HG03196 (cell line): Measurements from ENCODE around the gene BACH2.
"Not testable (repeated sequence)": the region's sequence is repeated elsewhere in the genome, so short reads cannot be mapped to it uniquely, and the experiment has no call there.

Source experiments
- ATAC-seq: cut with Tn5 transposase; IDR thresholded peaks from one replicate; pipeline ENCODE4 v1.9.1; 2021; ENCODE audit not compliant: unreplicated experiment

BACH2 gene

DNA sequence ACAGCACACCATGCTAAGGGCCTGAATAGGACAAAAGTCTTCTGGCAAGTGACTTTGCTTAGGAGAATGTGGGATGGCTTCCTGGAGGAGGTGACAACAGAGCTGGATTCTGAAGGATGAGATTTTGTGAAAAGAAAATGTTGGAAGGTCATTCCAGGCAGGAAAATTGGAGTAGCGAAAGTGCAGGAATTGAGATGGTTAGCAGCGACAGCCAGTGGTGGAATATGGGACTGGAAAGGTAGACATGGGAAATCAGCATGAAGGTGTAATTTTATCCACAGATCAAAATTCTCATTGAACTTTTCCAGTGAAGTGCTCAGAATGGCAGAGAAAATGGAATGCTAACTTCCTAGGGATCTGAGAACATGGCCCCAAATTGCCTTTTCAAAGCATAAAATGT lies 5.7 kb upstream of the BACH2 start:
- no peak for ATAC-seq

DNA sequence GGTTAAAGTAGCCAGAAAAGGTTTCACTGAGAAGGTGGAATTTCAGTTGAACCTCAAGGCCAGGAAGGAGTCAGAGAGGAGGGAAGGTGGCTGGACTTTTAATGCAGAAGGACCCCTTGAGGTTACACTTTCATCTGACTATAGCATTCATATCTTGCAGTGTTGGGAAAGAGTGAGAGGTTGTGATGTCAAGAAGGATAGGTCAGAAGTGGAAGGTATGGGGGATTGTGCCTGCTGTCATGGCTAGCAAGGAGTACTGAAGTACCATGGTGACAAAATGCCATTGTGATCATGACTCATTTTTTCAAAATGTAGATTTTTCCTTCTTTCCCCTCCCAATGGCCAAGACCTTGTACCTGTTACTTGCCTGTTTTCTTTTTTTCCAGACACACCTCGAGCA lies 5.2 kb upstream of the BACH2 start:
- no peak for ATAC-seq

DNA sequence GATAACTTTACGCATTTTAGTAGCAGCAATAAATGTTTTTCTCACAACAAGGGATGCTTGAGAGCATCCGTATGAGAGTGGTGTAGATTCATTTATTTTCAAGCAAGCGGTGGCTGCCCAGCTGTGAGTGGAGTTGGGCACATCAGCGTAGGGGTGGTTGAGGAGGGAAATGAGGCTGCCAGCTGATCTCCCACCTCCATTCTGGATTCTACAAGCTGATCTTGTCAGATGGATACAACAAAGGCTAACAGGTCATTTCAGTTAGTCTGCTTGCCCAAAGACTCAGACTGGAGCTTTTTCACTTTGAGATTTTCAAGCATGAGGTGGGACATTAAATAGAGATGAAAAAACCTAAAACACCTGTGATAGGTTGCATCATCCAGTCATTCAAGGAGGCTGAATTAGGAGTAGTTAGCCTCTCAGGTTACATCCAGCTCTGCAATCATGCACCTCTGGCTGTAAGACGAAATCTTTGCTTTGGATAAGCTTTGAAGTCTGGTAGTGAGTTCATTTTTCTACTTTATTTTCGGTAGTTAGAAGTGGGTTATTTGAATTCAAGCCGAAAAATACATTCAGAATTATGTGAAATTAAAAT lies 1.9 kb upstream of the BACH2 start:
- no peak for ATAC-seq

DNA sequence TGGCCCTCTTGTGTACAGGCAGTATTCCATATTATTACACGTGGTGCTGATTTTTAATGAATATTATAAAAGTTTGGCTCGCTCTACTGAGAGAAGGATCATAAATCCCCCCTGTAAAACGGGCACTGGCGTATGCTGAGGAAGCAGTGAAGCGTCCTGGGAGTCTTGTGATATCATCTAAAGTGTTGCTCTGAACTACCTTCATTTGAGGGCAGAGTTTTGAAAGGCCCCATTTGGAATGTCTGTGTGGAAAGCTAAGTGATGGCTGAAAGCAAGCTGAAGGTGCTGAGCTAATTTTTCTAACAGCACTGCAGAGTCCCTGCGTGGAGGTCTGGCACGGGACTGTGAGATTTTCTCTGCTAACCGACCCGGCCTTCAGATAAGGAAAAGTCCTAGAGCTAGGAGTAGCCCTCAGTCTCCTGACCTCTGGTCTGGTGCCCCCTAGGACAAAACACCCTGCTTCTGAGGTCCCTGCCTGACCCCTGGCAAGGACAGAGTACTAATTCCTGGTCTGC lies 1.3 kb upstream of the BACH2 start:
- ATAC-seq: no peak

DNA sequence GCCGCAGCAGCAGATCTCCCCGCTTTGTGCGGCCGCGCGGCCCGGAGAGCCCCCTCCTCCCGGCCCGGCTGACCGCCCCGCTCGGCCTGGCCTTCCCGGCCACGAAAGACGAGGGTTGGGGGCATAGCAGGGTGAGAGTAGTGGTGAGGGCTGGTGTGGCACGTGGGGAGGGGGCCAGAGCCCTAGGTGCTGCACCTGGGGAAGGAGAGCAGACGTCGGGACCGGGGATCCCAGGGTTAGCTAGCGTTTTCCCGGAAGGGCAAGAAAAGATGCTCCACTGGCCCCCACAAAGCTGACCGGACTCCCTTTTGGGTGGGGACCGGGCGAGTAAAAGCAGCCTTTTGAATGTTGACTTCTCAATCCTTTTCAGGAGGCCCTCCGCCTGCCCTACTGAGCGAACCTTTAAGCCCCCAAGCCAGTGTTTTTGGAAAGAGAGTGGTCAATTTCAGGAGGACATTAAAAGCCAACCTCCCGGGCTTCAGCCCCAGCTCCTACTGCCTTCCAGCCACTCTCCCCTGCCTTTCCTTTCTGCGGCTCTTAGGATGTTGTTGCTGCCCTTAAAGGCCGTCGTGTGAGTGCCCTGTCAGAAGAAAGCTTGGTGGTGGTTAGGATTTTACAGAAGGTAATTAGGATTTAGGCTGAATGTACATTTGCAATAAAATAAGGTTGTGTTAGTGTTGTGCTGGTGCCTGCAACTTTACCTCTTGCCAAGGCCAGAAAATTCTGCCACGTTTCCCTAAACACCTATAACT lies 648 bp upstream of the BACH2 start:
- no peak for ATAC-seq

DNA sequence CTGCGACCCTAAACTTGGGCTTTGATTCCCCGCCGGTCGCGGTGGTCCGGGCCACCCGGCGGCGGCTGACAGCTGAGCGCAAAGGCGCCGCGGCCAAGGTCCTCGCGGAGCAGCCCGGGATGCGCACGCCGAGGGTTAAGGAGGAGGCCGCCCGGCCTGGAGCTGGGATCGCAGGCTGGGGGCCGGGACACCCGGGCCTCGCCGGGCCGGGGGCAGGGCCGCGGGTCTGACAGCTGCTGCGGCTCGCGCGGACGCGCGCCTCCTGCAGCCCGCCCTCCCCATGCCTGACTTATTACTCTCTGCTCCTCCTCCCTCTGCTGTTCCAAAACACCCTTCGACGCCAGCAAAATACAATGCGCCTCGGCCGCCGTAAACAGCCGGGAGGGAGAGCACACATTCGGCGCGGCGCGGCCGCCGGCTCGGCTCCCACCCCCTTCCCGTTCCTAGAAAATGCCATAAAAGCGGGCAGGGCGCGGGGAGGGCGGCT lies 746 bp downstream of the BACH2 start:
- peak; percentile 43 for ATAC-seq

DNA sequence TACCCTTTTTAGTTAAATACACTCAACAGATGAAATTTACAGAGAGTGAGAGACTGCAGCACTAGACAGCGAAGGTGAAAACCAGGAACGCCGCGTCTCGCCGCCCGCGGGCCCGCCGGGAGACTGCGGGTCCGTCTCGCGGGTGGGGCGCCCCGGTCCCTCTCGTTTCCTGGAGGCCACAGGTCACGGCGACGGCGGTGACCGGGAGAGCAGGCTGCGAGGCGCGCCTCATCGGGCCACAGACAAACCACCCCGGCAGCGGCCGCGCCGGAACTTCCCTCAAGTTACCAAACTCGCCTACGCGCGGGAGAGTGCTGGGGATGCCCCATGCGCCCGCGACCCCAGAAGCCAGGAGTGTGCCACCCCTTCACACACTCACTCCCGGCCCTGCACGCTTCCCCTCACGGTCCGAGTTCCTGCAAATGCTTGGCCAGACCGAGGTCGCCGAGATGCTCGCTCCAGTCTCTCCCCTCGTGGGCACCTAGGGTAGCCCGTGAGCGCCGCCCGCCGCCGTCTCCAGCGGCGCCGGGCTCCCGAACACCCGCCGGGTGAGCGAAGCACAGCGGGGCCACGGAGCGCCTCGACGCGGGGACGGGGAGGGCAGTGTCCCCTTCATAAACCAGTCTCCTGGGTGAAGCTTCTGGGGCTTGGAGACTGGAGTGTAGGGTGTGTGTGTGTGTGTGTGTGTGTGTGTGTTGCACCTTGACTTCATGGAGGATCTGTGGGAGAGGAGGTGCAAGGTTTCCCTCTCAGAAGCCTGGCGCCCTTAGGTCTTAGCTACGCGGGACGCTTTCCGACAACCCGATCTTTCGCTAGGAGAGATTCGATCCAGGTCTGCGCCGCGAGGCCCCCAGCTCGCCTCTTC lies 1.4 kb downstream of the BACH2 start:
- ATAC-seq: no peak

DNA sequence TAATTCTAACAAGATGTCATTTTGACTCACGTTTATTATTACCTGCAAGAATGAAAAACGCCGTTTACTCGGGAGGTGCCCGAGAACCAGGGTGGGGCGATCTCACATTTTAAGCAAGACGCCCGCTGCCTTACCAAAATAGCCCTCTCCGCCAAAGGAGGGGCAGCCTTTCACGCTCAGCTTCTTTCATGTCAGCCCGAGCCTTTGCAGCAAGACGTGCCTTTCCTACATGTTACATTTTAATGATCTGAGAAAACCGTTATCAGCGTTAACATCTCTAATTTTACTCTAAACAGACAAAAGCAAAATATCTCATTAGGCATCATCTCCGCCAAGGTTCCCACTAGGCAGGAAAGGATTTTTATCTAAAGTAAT lies 2.0 kb downstream of the BACH2 start:
- ATAC-seq: no peak

DNA sequence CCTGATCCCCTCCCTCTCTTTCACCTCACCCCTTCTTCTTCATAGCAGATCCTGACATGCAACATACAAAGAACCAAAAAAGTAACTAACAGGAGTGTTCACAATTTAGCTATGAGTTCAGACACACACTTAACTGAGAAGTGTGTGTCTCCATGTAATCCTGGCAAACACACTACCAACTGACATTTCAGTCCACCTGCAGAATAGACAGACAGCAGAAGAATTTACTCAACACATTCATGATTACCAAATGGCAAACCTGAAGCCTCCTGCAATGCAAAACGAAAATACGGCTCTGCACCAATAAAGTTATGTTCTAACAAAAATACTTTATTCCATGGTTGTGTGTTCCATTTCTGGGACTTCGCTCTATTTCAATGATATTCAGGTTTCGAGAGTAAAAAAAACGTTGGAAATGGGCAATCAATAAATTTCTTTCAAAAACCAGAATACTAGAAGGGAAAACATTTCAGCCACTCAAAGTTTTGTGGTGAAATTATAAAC lies 2.6 kb downstream of the BACH2 start:
- no peak for ATAC-seq

DNA sequence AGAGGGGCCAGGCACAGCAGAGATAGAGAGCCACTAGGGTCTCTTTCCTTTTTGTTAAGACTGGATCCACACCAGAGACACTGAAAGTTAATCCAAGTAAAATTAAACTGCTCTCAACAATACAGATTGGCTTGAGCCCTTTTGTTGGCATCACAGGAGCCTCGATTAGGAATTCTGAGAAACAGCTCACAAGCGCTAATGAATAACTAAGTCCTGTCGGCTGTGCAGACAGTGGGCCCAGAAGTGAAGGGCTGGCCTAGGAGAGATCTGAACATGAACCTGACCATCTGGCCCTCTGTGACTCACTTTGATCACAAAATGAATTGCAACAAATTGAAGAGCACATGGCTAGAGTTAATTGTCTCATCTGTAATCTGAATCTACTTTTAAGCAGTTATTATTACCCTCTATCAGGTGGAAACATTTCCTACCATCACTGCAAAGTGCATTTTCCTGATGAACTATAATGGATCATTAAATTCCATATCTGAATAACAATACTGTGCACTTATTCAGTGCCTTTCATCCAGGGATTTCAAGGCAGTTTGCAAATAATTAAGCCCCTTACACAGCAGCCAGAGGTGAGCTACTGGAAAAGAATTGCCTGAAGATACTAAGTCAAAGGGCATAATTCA lies 3.2 kb downstream of the BACH2 start:
- ATAC-seq: no peak

DNA sequence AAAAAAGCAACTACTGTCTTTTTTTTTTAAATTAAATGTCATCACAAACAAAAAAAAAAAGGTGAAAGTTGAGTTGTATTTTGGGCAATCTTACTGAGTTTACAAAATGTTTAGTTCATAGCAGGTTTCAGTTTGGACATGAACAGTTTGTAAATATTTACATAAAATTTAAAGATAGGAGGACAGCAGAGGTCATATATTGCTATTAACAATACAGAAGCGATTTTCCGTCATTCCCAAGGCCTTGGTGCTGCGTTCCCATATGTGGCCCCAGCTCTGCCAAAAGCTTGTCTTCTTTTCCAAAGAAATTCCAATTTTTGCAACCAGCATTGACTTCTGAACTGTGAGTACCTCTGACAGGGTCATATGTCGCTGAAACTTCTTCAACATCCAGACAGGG lies 5.1 kb downstream of the BACH2 start:
- no peak for ATAC-seq

DNA sequence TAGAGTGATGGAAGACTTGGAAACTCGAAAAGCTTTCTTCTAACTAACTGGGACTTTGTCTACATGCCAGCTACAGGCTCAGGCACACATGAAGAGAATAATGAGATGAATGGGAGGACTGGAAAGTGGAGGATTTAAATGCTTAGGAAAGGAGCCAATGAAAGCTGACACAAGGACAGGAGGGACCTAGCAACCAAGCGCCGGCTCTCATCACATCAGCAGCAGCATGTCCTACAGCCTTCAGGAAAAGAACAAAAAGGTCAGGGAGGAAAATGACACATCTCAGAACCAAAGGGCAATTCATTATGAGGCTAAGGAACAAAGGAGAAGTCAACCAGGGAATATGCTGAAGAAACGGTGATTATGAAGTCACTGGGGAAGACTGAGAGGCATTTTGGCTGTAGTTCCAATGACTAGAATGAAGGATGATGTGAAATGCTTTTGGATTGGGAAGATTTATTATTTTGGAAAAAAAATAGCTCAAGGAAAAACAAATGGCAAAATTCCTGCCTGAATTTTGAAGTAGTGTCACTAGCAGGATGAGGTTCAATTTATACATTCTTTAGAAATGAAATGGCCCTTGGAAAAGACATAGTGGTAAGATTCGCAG lies 5.7 kb downstream of the BACH2 start:
- ATAC-seq: no peak

DNA sequence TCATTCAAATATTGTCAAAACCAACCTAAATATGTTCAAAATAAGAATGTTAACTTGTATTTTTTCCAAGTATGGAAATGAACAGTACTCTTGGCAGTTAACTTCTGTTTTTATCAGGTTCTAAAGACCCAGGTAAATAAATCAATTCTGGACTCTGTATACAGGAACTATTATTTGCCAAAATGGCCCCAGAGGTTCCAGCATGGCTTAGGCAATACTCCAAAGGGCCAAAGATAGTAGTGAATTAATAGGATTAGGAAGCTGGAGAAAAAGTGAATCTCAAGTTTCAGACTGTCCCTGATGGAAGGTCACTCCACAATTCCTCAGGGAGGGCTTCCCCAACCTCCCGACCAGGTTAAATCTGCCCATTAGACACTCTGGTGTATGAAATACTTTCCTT lies 6.7 kb downstream of the BACH2 start:
- no peak for ATAC-seq

DNA sequence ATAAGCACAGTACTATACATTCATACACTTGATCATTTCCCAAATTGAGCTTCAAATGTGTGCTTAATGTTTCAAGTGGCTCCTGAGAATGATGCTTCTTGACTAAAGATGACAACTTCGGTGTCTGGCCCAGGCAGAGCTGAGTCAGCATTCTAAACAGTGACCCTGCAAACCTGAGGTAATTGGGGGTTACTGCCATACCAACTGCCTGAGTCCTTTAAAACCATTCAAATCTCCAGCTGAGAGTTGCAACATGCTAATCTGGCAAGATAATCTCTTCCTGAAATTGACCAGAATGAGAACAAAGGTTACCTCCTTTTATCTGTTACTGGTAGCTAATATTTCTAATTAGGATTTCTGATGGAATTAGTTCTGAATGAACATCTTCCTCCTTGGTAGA lies 8.2 kb downstream of the BACH2 start:
- ATAC-seq: no peak

DNA sequence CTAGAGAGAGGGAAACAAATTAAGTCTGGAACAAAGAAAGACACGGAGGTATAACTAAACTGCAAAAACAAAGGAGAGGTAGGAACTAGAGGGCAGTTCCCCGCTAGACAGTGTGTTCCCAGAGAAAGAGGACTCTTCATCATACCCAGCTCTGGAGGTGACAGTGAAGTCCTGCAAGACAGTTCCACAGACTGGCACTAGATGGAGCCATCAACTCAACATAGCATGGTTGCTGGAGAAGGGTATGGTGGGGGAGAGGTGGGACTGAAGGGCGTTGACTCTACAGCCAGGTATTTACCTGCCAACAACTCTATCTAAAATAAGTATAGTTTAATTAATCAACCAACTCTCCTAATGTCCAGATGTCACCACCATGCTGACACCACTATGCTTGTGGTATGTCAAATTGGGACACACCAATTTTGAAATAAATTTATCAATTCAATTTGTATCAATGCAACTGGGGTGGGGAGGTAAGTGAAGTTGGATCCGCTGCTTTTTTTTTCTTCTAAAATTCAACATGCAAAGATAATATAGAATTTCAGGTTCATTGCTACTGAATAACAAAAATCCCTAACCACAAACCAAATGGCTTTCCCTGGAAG lies 9.7 kb downstream of the BACH2 start:
- ATAC-seq: no peak

DNA sequence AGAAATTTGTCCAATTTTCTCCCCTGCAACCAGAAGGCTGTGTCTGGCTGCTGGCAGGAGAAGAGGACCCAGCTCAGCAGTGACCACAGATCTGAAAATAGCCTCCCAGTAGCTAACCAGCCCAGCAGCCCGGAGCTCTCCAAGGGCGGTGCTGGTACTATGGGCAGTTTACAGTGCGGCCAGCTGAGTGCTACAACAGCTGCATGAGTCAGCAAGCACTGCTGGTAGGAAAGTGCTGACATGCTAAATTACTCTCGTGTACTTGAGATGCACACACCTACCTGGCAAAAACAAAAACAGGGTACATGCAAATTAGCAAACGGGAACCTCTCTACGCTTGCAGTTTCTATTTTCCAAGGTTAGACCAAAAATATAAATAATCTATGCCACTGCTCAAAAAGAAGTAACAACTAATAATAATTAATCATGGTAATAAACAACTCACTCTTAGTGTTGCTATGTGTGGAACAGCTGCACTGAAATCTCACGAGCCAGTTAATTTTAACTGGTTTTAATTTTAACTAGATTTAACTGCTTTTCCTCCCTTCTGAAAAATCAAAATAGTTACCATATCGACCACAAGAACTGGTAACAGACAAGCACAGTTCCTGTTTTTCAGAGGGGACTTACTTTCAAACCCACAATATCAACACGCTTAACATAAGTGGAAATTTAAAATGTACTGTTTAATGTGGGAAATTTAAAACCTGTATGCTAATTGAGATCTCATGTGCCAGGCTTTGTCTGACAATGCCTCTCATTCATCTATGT lies 10.8 kb downstream of the BACH2 start:
- peak; percentile 68 for ATAC-seq

DNA sequence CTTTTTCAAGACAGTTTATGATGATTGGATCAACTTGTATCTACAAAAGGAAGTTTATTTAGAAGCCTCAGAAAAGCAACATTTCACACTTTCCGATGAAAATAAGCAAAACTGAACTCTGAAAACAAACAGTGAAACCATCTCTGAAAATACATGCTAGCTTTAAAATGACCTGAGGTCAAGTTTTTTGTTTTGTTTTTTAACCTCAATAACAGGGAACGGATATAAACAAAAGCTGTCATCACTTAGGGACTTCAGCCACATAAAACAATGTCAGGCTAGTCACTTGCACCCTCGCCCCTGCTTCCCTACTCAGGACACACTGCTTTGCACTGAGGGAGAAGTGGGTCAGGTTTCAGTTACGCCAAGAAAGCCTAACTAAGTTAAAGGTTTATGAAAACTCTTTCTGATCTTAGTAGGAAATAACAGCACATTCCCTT lies 11.6 kb downstream of the BACH2 start:
- ATAC-seq: peak; percentile 37

DNA sequence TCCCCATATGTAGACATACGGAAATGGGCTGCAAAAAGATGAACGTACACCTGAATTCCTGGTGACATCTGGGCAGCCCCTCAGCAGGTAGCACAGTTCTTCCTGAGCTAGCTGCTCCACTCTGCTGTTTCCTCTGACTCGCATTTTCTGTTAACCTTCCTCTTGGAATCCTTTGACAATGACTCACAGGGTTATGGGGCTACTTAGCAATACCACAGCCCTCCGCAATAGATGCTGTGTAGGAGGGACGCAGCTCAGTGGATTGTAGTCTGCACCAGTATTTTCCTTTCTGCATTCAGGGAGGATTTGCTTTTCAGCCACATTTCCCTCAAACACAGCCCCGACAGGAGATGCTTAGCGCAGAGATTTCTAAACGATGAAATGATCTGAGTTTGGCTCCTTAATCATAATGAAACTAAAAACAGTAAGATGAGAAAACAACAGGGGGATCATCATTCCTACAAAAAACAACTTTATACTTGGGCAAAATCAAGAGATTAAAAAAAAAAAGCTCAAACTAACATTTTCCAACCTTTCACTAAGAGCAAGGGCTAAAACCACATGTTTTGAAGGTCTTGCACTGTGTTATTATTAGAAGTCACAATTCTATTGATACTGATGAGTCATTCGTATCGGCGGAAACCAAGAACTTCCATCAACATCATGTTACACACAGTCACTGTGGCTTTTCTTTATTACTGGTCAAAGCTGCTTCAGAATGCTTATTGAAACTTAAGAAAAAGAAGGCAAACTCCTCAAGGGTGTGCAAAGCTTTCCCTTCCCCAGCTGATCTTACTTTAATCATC lies 12.2 kb downstream of the BACH2 start:
- ATAC-seq: peak; percentile 80

DNA sequence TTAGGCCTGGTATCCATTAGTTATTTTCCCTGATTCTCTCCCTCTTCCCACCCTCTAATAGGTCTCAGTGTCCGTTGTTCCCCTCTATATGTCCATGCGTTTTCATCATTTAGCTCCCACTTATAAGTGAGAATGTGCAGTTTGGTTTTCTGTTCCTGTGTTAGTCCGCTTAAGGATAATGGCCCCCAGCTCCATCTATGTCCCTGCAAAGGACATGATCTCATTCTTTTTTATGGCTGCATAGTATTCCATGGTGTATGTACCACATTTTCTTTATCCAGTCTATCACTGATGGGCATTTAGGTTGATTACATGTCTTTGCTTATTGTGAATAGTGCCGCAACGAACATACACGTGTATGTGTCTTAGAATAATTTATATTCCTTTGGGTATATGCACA lies 14.4 kb downstream of the BACH2 start:
- not testable (repeated sequence) for ATAC-seq
